Fibroblast of villous mesenchyme (primary cell): ENCODE results near the gene MSRB1. TPM values are rescaled to one million over a fixed set of nuclear protein-coding genes. Genes with fewer than 3 reads are reported as not detected.

Experiments used
- DNase-seq: peaks from one replicate; pipeline ENCODE4 v3.0.0-alpha.2; 2010; ENCODE audit warnings: low read depth
- H3K4me3 ChIP-seq: 2 replicates; pipeline ENCODE4 v1.5.1; 2011; ENCODE audit warnings: low read depth, mild to moderate bottlenecking, low read length
- total RNA-seq: library from RNA; depleted of rRNA; stranded (reverse); fragments of >200 nt; gene quantifications from 2 replicates; pipeline ENCODE4 v1.2.3, GENCODE V29; 2012
- TF ChIP-seq, protein P1 (sequence below): IDR thresholded peaks from 2 replicates; pipeline ENCODE4 v1.5.1; 2012; ENCODE audit warnings: low read depth, mild to moderate bottlenecking, low read length; ENCODE audit not compliant: insufficient read depth

Gene MSRB1
- total RNA-seq, 1 donor = 14.2 TPM

DNA sequence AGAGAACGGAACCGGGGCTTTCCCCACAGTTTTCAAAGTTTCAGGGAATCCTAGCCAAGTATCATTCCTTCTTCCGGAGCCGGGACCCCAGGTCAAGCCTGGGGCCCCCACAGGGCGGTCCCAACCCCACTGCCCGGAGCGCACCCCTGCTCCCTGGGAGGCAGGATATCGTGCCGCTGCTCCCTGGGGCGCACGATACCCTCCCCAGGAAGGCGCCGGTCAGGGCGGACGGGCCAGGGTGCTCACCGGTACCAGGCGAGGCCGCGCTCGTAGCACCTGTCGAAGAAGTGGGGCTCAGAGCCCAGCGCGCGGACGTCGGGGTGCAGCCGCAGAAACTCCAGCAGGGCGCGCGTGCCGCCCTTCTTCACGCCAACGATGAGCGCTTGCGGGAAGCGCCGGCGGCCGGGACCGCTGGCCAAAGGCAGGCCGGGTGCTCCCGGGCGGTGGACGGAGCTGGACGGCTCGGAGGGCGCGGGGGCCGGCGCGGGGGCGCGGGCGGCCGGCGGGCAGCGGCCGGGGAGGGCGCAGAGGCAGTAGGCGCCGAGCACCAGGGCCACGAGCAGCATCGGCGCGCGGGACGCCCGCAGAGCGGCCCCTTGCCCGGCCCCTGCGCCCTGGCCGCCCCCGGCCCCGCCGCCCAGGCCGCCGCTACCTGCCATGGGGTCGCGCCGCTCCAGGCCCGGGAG is 25.2 kb downstream of the MSRB1 start:
- H3K4me3 ChIP-seq = no peak overlapping the region
- DNase-seq = no peak
- TF ChIP-seq, protein P1, sequence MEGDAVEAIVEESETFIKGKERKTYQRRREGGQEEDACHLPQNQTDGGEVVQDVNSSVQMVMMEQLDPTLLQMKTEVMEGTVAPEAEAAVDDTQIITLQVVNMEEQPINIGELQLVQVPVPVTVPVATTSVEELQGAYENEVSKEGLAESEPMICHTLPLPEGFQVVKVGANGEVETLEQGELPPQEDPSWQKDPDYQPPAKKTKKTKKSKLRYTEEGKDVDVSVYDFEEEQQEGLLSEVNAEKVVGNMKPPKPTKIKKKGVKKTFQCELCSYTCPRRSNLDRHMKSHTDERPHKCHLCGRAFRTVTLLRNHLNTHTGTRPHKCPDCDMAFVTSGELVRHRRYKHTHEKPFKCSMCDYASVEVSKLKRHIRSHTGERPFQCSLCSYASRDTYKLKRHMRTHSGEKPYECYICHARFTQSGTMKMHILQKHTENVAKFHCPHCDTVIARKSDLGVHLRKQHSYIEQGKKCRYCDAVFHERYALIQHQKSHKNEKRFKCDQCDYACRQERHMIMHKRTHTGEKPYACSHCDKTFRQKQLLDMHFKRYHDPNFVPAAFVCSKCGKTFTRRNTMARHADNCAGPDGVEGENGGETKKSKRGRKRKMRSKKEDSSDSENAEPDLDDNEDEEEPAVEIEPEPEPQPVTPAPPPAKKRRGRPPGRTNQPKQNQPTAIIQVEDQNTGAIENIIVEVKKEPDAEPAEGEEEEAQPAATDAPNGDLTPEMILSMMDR = no peak

DNA sequence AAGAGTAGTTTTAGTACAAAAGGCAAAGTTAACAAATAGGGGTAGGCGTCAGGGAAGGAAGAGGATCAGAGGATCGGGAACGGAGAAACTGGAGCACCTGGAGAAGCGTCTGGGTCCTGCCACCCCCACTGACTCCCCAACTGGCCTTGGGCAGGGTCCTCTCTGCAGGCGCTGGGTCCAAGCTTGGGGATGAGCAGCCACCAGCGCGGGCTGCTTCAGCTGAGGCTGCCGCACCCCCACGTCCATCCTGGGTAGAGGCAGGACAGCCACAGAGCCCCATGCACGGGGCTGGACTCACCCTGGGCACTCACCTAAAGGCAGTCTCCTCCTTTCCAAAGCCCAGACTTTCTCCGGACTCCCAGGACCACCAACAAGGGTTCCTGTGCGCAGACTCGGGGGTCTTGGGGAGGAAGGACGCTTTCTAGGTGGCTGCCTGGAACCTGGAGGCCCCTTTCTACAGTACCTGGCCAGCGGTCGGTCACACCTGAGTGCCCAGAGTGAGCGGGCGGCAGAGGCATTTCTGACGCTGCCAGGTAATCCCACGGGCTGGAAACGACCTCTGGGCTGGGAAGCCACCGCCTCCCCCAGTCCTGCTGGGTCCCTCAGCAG is 25.8 kb downstream of the MSRB1 start:
- TF ChIP-seq, protein P1 = no peak
- H3K4me3 ChIP-seq = no peak overlapping the region
- DNase-seq = no peak

DNA sequence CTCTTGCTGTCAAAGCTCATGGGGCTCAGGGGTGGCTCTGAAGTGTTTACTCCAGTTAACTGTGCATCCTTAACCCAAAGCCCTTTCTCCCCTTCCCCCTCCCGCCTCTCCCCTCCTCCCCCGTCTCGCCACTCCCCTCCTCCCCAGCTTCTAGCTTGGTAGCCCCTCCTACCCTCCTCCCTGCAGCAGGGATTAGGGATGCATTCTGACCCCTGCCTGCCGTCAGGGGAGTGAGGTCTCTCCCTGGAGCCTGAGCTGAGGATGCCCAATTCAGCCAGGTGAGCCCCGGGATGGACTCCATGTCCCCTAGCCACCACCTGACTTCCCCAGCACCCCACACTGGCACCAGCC is 26.4 kb downstream of the MSRB1 start:
- H3K4me3 ChIP-seq = no peak overlapping the region
- DNase-seq = no peak
- TF ChIP-seq, protein P1 = no peak

DNA sequence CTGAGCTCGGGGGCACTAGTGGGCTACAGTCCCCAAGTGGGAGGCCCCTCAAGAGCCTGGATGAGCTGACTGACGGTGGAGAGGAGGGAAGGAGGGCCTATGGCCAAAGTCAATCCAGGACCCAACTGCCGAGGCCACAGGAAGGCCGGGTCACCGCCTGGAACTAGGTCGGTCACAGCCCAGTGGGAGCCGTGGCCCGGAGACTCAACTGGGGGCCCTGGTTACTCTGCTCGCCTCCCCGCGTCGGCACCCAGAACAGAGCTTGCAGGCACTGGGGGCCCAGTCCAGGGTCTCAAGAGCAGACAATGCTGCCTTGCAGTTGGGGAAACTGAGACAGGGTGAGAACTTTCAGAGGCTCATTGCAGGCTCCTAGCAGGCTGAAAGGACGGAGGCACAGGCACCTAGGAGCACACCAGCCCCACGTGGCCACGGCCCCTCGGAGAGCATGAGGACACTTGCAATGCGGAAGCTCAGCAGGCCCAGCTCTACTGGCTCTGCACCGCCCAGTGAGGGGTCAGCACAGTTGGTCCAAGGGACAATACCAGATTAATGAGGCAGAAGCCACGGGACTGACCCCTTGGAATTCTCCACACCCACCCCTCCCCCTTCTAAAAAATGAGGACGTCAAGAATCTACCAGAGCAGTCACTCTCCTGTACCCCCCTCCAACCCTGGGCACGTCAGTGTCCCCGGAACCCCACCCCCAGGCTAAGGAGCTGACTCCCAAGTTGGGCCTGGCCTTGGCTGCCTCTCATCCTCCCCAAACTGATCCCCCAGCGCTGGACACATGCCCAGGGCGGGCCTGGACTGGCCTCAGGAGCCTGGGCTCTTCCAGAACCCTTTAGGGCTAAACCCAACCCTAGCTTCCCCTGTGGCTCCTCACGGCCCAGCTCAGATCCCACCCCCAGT is 27.0 kb downstream of the MSRB1 start:
- DNase-seq = no peak
- H3K4me3 ChIP-seq = no peak overlapping the region
- TF ChIP-seq, protein P1 = no peak

DNA sequence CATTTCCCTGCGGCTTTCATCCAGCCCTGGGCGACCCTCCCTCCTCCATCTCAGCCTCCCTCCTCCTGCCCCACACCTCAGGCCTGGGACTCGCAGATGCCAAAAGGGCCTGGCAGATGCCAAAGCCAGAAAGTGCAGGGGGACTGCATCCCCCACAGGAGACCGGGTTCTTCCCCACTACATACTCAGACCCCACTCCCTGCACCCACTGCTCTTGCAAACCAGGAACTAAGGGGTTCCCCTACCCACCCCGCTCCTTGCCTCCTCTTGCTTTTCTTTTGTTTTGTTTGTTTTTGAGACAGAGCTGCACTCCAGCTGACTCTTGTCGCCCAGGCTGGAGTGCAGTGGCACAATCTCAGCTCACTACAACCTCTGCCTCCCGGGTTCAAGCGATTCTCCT is 28.0 kb downstream of the MSRB1 start:
- TF ChIP-seq, protein P1 = no peak
- H3K4me3 ChIP-seq = no peak overlapping the region
- no peak for DNase-seq

DNA sequence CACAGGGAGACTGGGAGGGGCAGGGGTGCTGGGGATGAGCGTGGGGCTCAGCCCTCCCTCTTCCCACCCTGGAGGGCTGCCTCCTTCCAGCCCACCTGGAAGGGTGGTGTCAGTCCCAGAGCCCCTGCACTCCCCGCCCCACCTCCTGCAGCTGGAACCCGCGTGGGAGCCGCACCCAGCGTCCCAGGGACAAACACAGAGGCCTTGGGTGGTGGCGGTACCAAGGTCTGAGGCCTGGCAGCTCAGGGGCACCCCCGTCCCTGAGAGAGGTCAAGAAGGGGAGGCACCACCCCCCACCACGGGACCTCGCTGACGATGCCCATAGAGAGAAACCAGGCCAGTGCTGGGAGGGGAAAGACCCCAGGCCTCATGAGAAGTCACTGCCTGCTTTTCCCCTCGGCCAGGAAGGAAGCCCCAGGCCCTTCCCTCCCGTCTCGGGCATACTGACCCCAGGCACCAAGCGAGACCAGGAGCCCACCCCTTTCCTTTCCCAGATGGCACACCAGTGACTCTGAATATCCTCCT is 28.9 kb downstream of the MSRB1 start:
- TF ChIP-seq, protein P1 = no peak
- no peak for DNase-seq
- no peak overlapping the region for H3K4me3 ChIP-seq
